GM23248 (cell line): ENCODE results near the gene KRT8.

ENCODE experiments used
- EZH2 ChIP-seq: fragments of 200-600 bp; sonication (generic); IDR thresholded peaks from 2 replicates; pipeline ENCODE4 v1.6.1; 2018; ENCODE audit warnings: antibody characterized with exemption, mild to moderate bottlenecking; ENCODE audit not compliant: insufficient read depth, poor library complexity, severe bottlenecking
- EZH2phosphoT487 ChIP-seq: fragments of 200-600 bp; sonication (generic); IDR thresholded peaks from 2 replicates; pipeline ENCODE4 v1.6.1; 2018; ENCODE audit warnings: antibody characterized with exemption, moderate library complexity, mild to moderate bottlenecking, low read depth; ENCODE audit not compliant: insufficient read depth

DNA sequence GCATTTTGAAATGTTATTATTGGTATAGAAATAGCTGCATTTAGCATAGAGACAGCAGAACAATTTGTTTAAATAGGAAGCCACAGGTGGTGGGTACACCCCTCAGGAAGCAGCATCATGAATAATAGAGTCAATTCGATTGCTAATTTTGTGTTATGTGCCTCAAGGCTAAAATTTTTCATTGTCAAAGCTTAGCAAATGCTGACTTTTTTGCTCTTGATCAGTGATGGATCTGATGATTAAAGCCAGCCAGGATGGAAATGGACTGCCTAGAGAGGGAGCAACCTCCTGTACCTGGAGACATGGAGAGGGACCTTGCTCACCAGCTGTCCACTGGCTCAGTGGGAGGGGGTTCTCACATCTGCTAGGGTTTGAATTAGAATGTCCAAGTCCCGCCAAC lies 4.5 kb upstream of the KRT8 start:
- TF ChIP-seq EZH2 = no peak
- TF ChIP-seq EZH2phosphoT487 = no peak
